ENCODE measurements around the gene CYP1A2.

The CYP1A2 gene

DNA sequence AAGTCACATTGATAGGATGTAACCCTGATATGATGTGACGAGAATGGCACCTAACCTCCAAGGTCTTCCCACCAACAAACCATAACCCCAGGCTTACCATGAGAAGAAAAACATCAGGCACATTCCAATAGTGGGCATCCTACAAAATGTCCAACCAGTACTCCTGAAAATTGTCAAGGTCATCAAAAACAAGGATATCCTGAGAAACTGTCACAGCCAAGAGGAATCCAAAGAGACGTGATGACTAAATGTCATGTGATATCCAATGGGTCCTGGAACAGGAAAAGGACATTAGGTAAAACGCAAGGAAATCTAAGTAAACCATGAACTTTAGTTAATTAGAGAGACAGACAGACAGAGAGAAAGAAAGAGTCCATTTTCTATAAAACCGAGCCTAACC lies 2.3 kb upstream of the CYP1A2 start:
- TF ChIP-seq, protein P1, sequence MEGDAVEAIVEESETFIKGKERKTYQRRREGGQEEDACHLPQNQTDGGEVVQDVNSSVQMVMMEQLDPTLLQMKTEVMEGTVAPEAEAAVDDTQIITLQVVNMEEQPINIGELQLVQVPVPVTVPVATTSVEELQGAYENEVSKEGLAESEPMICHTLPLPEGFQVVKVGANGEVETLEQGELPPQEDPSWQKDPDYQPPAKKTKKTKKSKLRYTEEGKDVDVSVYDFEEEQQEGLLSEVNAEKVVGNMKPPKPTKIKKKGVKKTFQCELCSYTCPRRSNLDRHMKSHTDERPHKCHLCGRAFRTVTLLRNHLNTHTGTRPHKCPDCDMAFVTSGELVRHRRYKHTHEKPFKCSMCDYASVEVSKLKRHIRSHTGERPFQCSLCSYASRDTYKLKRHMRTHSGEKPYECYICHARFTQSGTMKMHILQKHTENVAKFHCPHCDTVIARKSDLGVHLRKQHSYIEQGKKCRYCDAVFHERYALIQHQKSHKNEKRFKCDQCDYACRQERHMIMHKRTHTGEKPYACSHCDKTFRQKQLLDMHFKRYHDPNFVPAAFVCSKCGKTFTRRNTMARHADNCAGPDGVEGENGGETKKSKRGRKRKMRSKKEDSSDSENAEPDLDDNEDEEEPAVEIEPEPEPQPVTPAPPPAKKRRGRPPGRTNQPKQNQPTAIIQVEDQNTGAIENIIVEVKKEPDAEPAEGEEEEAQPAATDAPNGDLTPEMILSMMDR (IDR thresholded peaks at IDR 0.05; ENCODE audit: low read depth, low read length): no peak
- no peak overlapping the region for H3K4me3 ChIP-seq (ENCODE audit: low read depth, low read length)

DNA sequence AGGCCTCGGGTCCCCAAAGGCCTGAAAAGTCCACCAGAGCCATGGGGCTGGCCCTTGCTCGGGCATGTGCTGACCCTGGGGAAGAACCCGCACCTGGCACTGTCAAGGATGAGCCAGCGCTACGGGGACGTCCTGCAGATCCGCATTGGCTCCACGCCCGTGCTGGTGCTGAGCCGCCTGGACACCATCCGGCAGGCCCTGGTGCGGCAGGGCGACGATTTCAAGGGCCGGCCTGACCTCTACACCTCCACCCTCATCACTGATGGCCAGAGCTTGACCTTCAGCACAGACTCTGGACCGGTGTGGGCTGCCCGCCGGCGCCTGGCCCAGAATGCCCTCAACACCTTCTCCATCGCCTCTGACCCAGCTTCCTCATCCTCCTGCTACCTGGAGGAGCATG lies 1.2 kb downstream of the CYP1A2 start:
- TF ChIP-seq, protein P1 (IDR thresholded peaks at IDR 0.05; ENCODE audit: low read depth, low read length): no peak
- no peak overlapping the region for H3K4me3 ChIP-seq (ENCODE audit: low read depth, low read length)

DNA sequence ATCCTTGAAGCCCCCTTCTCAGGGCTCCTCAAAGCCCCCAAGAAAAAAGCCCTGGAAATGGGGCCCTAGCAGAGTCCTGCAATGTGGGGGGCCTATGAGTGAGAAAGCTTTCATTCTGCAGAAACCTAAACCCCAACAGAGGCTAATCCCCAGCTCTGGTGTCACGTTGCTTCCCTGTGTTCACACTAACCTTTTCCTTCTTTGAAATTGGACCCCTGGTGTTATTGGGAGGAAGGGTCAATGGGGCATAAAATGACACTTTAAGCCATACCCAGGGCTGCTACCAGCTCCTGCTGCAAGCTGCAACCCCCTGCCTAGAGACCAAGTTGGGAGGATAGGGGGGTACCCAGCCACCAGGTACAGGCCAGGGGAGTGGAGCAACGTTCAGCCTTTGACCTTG lies 2.1 kb downstream of the CYP1A2 start:
- TF ChIP-seq, protein P1 (IDR thresholded peaks at IDR 0.05; ENCODE audit: low read depth, low read length): no peak
- H3K4me3 ChIP-seq (ENCODE audit: low read depth, low read length): no peak overlapping the region

DNA sequence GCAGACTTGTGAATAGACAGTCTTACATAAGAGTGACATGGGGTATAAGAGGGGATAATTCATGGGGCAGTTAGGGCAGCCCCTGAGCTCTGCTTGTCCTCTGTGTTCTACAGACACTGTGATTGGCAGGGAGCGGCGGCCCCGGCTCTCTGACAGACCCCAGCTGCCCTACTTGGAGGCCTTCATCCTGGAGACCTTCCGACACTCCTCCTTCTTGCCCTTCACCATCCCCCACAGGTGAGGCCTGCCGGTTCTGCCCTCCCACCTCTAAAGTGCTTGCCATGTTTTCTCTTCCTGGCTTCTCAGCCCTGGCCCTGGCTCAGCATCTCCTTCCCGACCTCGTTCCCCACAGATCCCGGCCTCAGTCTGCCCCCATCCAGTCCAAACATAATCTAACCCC lies 3.4 kb downstream of the CYP1A2 start:
- TF ChIP-seq, protein P1 (IDR thresholded peaks at IDR 0.05; ENCODE audit: low read depth, low read length): no peak
- no peak overlapping the region for H3K4me3 ChIP-seq (ENCODE audit: low read depth, low read length)

DNA sequence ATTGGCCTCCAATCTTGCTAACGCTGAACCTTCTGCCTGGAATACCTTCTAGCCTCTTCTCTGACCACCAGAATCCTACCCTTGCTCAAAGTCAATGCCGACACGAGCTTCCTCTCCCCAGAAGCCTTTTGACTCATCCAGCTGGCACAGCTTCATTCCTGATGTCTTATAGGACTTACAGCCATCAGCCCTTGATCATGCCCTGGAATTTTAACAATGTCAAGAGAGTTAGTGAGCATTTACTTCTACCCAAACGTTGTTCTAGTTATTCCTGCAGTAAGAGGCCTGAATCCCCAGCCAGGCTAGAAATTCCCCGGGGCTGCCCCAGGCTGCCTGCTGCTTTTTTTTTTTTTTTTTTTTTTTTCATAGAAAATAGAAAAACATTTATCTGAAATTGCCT lies 3.9 kb downstream of the CYP1A2 start:
- TF ChIP-seq, protein P1 (IDR thresholded peaks at IDR 0.05; ENCODE audit: low read depth, low read length): no peak
- no peak overlapping the region for H3K4me3 ChIP-seq (ENCODE audit: low read depth, low read length)

DNA sequence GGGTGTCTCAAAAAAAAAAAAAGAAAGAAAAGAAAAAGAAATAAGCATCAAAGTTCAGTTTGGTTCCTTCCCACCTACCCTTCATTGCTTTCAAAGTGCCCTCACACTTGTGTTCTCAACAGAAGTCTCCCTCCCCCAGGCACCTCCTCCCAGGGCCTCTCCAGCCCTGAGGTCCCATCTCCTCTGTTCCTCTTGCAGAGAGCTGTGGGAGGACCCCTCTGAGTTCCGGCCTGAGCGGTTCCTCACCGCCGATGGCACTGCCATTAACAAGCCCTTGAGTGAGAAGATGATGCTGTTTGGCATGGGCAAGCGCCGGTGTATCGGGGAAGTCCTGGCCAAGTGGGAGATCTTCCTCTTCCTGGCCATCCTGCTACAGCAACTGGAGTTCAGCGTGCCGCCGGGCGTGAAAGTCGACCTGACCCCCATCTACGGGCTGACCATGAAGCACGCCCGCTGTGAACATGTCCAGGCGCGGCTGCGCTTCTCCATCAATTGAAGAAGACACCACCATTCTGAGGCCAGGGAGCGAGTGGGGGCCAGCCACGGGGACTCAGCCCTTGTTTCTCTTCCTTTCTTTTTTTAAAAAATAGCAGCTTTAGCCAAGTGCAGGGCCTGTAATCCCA lies 6.1 kb downstream of the CYP1A2 start:
- TF ChIP-seq, protein P1 (IDR thresholded peaks at IDR 0.05; ENCODE audit: low read depth, low read length): no peak
- H3K4me3 ChIP-seq (ENCODE audit: low read depth, low read length): no peak overlapping the region

DNA sequence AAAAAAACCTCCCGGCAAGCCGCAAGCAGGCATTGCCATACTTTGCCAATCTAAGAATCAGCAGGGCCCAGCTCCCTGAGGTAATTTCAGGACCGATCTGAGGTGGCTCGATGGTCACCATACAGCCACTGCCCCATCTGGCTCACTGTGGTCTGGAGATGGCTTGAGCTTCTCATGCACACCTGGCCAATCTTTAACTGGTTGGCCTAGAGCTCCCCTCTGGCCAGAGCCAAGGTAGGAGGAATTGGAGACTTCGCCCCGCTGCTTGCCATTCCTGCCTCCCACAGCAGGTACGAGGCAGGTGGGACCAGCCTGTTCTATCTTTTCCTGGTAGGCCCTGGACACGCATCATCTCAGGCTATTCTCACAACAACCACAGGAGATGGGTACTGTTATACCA lies 10.1 kb downstream of the CYP1A2 start:
- no peak overlapping the region for H3K4me3 ChIP-seq (ENCODE audit: low read depth, low read length)
- TF ChIP-seq, protein P1 (IDR thresholded peaks at IDR 0.05; ENCODE audit: low read depth, low read length): no peak
